Mesenchymal stem cell (in vitro differentiated cells and primary cell): ENCODE measurements around the gene ZNF669.

Experiments used
- DNase-seq: peaks from one replicate; pipeline ENCODE4 v3.0.0-alpha.2; 2013
- H2AFZ ChIP-seq: one replicate; pipeline ENCODE4 v1.6.1; 2013; ENCODE audit warnings: low read depth, mild to moderate bottlenecking, control low read depth, inconsistent platforms, low read length, moderate library complexity
- H2AK5ac ChIP-seq: 2 replicates; pipeline ENCODE4 v1.6.1; 2013; ENCODE audit warnings: low read length, moderate library complexity, mild to moderate bottlenecking, inconsistent platforms; ENCODE audit not compliant: severe bottlenecking
- H2BK120ac ChIP-seq: one replicate; pipeline ENCODE4 v1.6.1; 2013; ENCODE audit warnings: low read depth, mild to moderate bottlenecking, inconsistent platforms, low read length, moderate library complexity
- H2BK12ac ChIP-seq, 2 experiments: one replicate each; pipeline ENCODE4 v1.6.1; 2013; ENCODE audit warnings: inconsistent platforms in 2 of 2, low read length in 2 of 2, mild to moderate bottlenecking in 2 of 2, moderate library complexity in 2 of 2, control low read depth in 1 of 2
- H2BK15ac ChIP-seq: one replicate; pipeline ENCODE4 v1.6.1; 2013; ENCODE audit warnings: mild to moderate bottlenecking, low read depth, inconsistent platforms; ENCODE audit not compliant: poor library complexity, severe bottlenecking
- H2BK5ac ChIP-seq: 2 replicates; pipeline ENCODE4 v1.6.1; 2013; ENCODE audit warnings: low read depth, mild to moderate bottlenecking, low read length, control low read depth, inconsistent platforms; ENCODE audit not compliant: poor library complexity, severe bottlenecking
- H3K14ac ChIP-seq, 2 experiments: one replicate each; pipeline ENCODE4 v1.6.1; 2013; ENCODE audit warnings: inconsistent platforms in 2 of 2, low read length in 2 of 2, control low read depth in 1 of 2, mild to moderate bottlenecking in 1 of 2, moderate library complexity in 1 of 2
- H3K18ac ChIP-seq, 2 experiments: one replicate each; pipeline ENCODE4 v1.6.1; 2013; ENCODE audit warnings: inconsistent platforms in 2 of 2, low read length in 2 of 2, control low read depth in 1 of 2, low read depth in 1 of 2, mild to moderate bottlenecking in 1 of 2
- H3K23ac ChIP-seq, 2 experiments: one replicate each; pipeline ENCODE4 v1.6.1; 2013; ENCODE audit warnings: inconsistent platforms in 2 of 2, low read length in 2 of 2, mild to moderate bottlenecking in 2 of 2, moderate library complexity in 2 of 2, control low read depth in 1 of 2
- H3K27ac ChIP-seq: 2 replicates; pipeline ENCODE4 v1.5.1; 2013; ENCODE audit warnings: mild to moderate bottlenecking, moderate library complexity, low read length, control low read depth, inconsistent platforms; ENCODE audit not compliant: poor library complexity, severe bottlenecking
- H3K27me3 ChIP-seq, 2 experiments: 2 replicates each; pipeline versions ENCODE4 v1.6.1 to v1.7.0; 2013; ENCODE audit warnings: low read length in 2 of 2, mild to moderate bottlenecking in 2 of 2, moderate library complexity in 2 of 2, control low read depth in 1 of 2, inconsistent platforms in 1 of 2; ENCODE audit not compliant: control insufficient read depth in 1 of 2, insufficient read depth in 1 of 2
- H3K36me3 ChIP-seq, 2 experiments: 2 replicates each; pipeline versions ENCODE4 v1.6.1 to v1.7.0; 2013; ENCODE audit warnings: low read length in 2 of 2, control low read depth in 1 of 2, inconsistent platforms in 1 of 2, low read depth in 1 of 2, mild to moderate bottlenecking in 1 of 2; ENCODE audit not compliant: insufficient read depth in 2 of 2, control insufficient read depth in 1 of 2
- H3K4ac ChIP-seq, 2 experiments: one replicate each; pipeline ENCODE4 v1.6.1; 2013; ENCODE audit warnings: inconsistent platforms in 2 of 2, low read length in 2 of 2, mild to moderate bottlenecking in 2 of 2, moderate library complexity in 2 of 2, control low read depth in 1 of 2, low read depth in 1 of 2
- H3K4me1 ChIP-seq: 2 replicates; pipeline ENCODE4 v1.6.1; 2013; ENCODE audit warnings: low read depth, low read length, control low read depth; ENCODE audit not compliant: control insufficient read depth, insufficient read depth
- H3K4me2 ChIP-seq: 2 replicates; pipeline ENCODE4 v1.6.1; 2013; ENCODE audit warnings: low read length, mild to moderate bottlenecking, inconsistent platforms; ENCODE audit not compliant: poor library complexity, severe bottlenecking
- H3K4me3 ChIP-seq, 2 experiments: 2 replicates each; pipeline versions ENCODE4 v1.5.1 to v1.7.0; 2013; ENCODE audit warnings: low read length in 2 of 2, mild to moderate bottlenecking in 2 of 2, control low read depth in 1 of 2, low read depth in 1 of 2; ENCODE audit not compliant: insufficient read depth in 1 of 2
- H3K79me1 ChIP-seq: replicated peaks from 2 replicates; pipeline ENCODE4 v1.6.1; 2013; ENCODE audit warnings: mild to moderate bottlenecking, control low read depth, low read length, inconsistent platforms; ENCODE audit not compliant: poor library complexity, severe bottlenecking
- H3K9ac ChIP-seq: 2 replicates; pipeline ENCODE4 v1.7.0; 2013; ENCODE audit warnings: mild to moderate bottlenecking, low read length, moderate library complexity
- H3K9me3 ChIP-seq: 2 replicates; pipeline ENCODE4 v1.7.0; 2013; ENCODE audit warnings: mild to moderate bottlenecking, low read length; ENCODE audit not compliant: control insufficient read depth
- H4K8ac ChIP-seq: one replicate; pipeline ENCODE4 v1.6.1; 2013; ENCODE audit warnings: inconsistent platforms, mild to moderate bottlenecking, low read length, moderate library complexity
- H4K91ac ChIP-seq: one replicate; pipeline ENCODE4 v1.6.1; 2013; ENCODE audit warnings: mild to moderate bottlenecking, low read length, inconsistent platforms
- WGBS: methylation state at CpG from one replicate; pipeline ENCODE4 v1.1.7; 2013; ENCODE audit warnings: mixed read lengths; 5-methylcytosine and 5-hydroxymethylcytosine counted together

The ZNF669 gene

DNA sequence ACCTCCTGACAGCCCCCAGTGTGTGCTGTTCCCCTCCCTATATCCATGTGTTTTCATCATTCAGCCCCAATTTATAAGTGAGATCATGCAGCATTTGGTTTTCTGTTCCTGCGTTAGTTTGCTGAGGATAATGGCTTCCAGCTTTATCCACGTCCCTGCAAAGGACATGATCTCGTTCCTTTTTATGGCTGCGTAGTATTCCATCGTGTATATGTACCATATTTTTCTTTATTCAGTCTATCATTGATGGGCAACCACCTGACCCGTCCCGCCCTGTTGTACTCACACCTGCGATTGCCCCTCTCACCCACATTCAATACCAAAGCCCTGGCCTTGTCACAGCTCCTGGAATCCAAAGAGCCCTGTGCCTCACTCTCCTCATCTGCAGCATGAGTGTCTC, 19.4 kb downstream of the ZNF669 start:
- Histone ChIP-seq H3K27ac (no peak overlapping the region), H3K4me2 (no peak overlapping the region), H3K4ac (no peak overlapping the region), H3K14ac (no peak overlapping the region), H3K36me3 (no peaks in the 10 kb centered on the region), H3K23ac (no peak overlapping the region), H3K4me3 (no peak overlapping the region), H2BK12ac (no peak overlapping the region), H2BK120ac (no peak overlapping the region), H3K79me1 (no peaks in the 10 kb centered on the region), H2AFZ (no peak overlapping the region), H3K27me3 (no peaks in the 10 kb centered on the region), H2AK5ac (no peak overlapping the region), H3K4me1 (no peaks in the 10 kb centered on the region), H3K9me3 (no peaks in the 10 kb centered on the region), H3K9ac (no peak overlapping the region), H2BK15ac (no peak overlapping the region), H3K18ac (no peak overlapping the region), H4K8ac (no peak overlapping the region), H2BK5ac (no peak overlapping the region), H4K91ac (no peak overlapping the region)
- 91% methylated on average over 8 of the region's 8 CpGs for WGBS
- no peak for DNase-seq

DNA sequence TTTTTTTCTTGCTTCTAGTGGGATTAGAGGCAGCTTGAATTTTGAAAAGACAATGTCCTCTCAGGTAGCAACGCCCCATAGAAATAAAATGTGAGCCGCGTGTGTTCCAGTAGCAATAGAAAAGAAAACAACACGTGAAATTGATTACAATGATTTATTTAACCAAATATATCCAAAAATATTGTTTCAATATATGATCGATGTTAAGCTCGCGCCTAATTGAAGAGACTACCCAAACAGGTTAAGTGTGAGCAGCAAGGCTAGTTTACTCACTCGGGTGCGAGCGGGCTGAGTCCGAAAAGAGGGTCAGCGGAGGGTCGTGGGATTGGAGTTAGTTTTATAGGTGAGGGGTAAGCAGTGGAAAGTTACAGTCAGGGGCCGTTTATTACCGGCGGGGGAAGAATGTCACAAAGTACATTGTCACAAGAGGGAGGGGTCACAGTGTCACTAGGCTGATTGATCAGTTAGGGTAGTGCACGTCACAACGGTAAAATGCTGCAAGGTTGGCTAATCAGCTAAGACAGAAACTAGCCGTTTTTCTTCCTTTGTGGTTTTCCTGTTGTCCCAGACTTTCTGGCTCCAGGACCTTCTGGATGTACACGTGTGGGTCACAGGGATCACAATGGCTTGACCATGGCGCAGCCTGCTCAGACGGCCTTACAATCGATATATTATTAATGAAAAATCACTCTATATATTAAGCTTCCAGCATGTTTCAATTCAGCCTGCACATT, 24.8 kb downstream of the ZNF669 start:
- H3K4me2 ChIP-seq = peak overlapping the region; percentile 94
- no peak overlapping the region for H2BK12ac ChIP-seq
- no peak overlapping the region for H2BK120ac ChIP-seq
- no peak overlapping the region for H4K91ac ChIP-seq
- DNase-seq = no peak
- H3K9me3 ChIP-seq = no peaks in the 10 kb centered on the region
- H3K27ac ChIP-seq = no peak overlapping the region
- H3K4ac ChIP-seq = no peak overlapping the region
- H2BK15ac ChIP-seq = no peak overlapping the region
- no peaks in the 10 kb centered on the region for H3K36me3 ChIP-seq
- no peak overlapping the region for H4K8ac ChIP-seq
- peaks cover 20% of the 10 kb centered on the region for H3K79me1 ChIP-seq
- no peak overlapping the region for H3K18ac ChIP-seq
- peaks cover 4% of the 10 kb centered on the region for H3K4me1 ChIP-seq
- peak overlapping the region; percentile 91 for H3K9ac ChIP-seq
- H3K23ac ChIP-seq = no peak overlapping the region
- 71% methylated on average over 19 of the region's 23 CpGs for WGBS
- H3K27me3 ChIP-seq = no peaks in the 10 kb centered on the region
- peak overlapping the region in 1 of 2 experiments; percentile 95 for H3K4me3 ChIP-seq
- H2AFZ ChIP-seq = no peak overlapping the region
- H2AK5ac ChIP-seq = no peak overlapping the region
- H3K14ac ChIP-seq = no peak overlapping the region
- H2BK5ac ChIP-seq = no peak overlapping the region

DNA sequence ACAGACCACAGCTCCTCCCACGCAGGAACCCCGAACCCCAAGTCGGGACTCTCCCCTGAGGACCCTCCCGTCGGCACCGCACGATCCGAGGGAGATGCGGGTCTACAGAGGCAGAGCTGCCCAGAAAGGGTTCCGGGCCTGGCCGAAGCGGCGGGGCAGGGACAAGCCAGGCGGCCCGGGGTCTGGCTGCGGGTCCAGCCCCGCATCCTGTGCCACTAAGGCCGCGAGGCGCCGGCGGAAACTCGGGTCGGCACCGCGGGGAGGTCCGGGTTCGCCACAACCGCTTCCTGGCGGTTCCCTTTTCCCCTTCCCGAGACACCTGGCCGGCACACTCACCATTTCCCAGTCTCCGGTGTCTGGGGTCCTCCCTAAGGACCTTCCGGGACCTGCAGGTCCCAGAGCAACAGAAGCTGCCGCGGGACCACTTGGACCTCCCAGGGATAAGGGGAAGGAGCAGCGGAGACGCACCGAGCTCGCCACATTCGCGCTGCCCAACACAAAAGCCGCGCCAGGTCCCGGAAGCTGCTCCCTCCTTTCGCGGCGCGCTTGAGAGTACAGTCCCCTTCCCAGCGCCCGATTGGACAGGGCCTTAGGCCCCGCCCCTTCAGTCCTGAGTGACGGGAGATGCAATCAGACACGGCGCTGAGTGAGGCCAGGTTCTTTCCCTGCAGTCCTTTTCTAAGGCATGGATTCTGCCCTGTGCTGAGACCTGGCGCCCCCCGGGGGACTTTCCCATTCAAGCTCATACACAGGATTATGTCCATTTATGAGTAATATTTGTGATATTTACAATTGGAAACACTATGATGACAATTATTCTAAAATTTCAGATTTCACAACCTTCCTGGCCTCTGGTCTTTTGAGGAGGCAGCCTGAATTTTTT, 25.7 kb downstream of the ZNF669 start, which contains the start of gene ZNF670:
ZNF670 (minus strand) TSS at position 554 of the 883 bp plus-strand sequence; CDS start at position 339, 215 bp downstream.
- Histone ChIP-seq H3K18ac (peak within 1 kb of the TSS; percentile 85 to 91), H2BK15ac (peak within 1 kb of the TSS; percentile 69), H4K8ac (peak within 1 kb of the TSS; percentile 72), H3K36me3 (no peaks in the 10 kb centered on the region), H2BK5ac (peak within 1 kb of the TSS; percentile 46), H3K23ac (peak within 1 kb of the TSS in 1 of 2 experiments; percentile 69), H3K9ac (peak within 1 kb of the TSS; percentile 91), H3K4ac (peak within 1 kb of the TSS in 1 of 2 experiments; percentile 87), H2AFZ (peak within 1 kb of the TSS; percentile 88), H3K27ac (peak within 1 kb of the TSS; percentile 69), H3K4me1 (peaks cover 4% of the 10 kb centered on the region), H3K14ac (peak within 1 kb of the TSS in 1 of 2 experiments; percentile 89), H3K4me2 (peak within 1 kb of the TSS; percentile 94), H2BK120ac (no peak within 1 kb of the TSS), H3K27me3 (no peaks in the 10 kb centered on the region), H4K91ac (peak within 1 kb of the TSS; percentile 39), H3K79me1 (peaks cover 26% of the 10 kb centered on the region), H2AK5ac (no peak within 1 kb of the TSS), H2BK12ac (peak within 1 kb of the TSS in 1 of 2 experiments; percentile 10), H3K4me3 (peak within 1 kb of the TSS; percentile 89 to 95), H3K9me3 (no peaks in the 10 kb centered on the region)
- WGBS = under 1% methylated on average over 45 of the region's 57 CpGs
- DNase-seq = peak; percentile 94

DNA sequence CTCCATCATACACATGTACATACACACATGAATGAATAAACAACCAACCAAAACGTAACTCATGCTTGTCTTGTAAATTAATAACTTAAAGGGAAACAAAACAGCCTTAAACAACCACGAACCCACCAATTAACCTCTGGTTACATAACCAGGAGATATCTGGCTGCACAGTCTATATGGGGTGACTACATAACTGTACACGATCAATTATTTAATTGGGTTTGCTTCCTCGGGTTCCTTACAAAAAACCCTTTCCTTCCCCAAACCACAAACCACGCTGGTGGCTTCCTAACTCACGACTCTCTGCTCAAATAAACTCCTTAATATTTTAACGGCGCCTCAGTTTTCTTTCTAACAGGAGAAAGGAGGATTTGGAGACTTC, 26.3 kb downstream of the ZNF669 start:
- no peak overlapping the region for H3K27ac ChIP-seq
- no peak overlapping the region for H2BK12ac ChIP-seq
- H3K18ac ChIP-seq = peak overlapping the region; percentile 79 to 85
- no peak overlapping the region for H2BK15ac ChIP-seq
- no peak overlapping the region for H3K23ac ChIP-seq
- H4K91ac ChIP-seq = no peak overlapping the region
- H4K8ac ChIP-seq = peak overlapping the region; percentile 72
- peak overlapping the region; percentile 88 for H2AFZ ChIP-seq
- no peak for DNase-seq
- H3K27me3 ChIP-seq = no peaks in the 10 kb centered on the region
- H3K9ac ChIP-seq = peak overlapping the region; percentile 91
- H2AK5ac ChIP-seq = no peak overlapping the region
- peaks cover 4% of the 10 kb centered on the region for H3K4me1 ChIP-seq
- H2BK5ac ChIP-seq = no peak overlapping the region
- H3K14ac ChIP-seq = peak overlapping the region in 1 of 2 experiments; percentile 89
- H3K4me2 ChIP-seq = peak overlapping the region; percentile 94
- H3K79me1 ChIP-seq = peaks cover 30% of the 10 kb centered on the region
- peak overlapping the region; percentile 89 to 95 for H3K4me3 ChIP-seq
- WGBS = 0% methylated on average over 8 of the region's 8 CpGs
- no peaks in the 10 kb centered on the region for H3K9me3 ChIP-seq
- H2BK120ac ChIP-seq = no peak overlapping the region
- H3K4ac ChIP-seq = no peak overlapping the region
- no peaks in the 10 kb centered on the region for H3K36me3 ChIP-seq
